PC-3 (cell line): ENCODE measurements around the gene RFC4. TPM values are rescaled to one million over a fixed set of nuclear protein-coding genes. Genes with fewer than 3 reads are reported as not detected.

Source experiments
- ATAC-seq: fragments of 200-7000 bp; cut with Tn5 transposase; 2 replicates; pipeline ENCODE4 v1.9.1; 2020; ENCODE audit warnings: mild to moderate bottlenecking, moderate library complexity
- BruUV-seq: library from RNA; stranded (reverse); fragments of 400-500 nt; replicated peaks from 2 replicates; lab custom pipeline; 2021; lab: Mats Ljungman, UMichigan
- CTCF ChIA-PET: fragments of 300-600 bp; sonication (Branson Sonifier 250); formaldehyde crosslinking; loops from one replicate; lab custom pipeline; 2022; ENCODE audit warnings: antibody characterized with exemption; lab: Charles Lee
- POLR2A ChIA-PET: fragments of 300-600 bp; sonication (Branson Sonifier 250); formaldehyde crosslinking; loops from one replicate; lab custom pipeline; 2022; ENCODE audit warnings: antibody characterized with exemption; ENCODE audit not compliant: unreplicated experiment; lab: Charles Lee
- DNase-seq: peaks from one replicate; pipeline ENCODE4 v3.0.0-alpha.2; 2015
- H2AFZ ChIP-seq: fragments of 300-600 bp; sonication (generic); 2 replicates; pipeline ENCODE4 v1.6.0; 2016; ENCODE audit warnings: antibody characterized with exemption, low read length
- H3F3A ChIP-seq: fragments of 300-600 bp; sonication (generic); one replicate; pipeline ENCODE4 v1.6.0; 2017; ENCODE audit warnings: antibody characterized with exemption, low read length, control low read depth, mild to moderate bottlenecking; ENCODE audit not compliant: unreplicated experiment
- H3K27ac ChIP-seq: fragments of 300-600 bp; sonication (generic); 2 replicates; pipeline ENCODE4 v1.5.1; 2016; ENCODE audit warnings: mild to moderate bottlenecking, low read length
- H3K27me3 ChIP-seq: fragments of 300-600 bp; sonication (generic); 2 replicates; pipeline ENCODE4 v1.6.1; 2016; ENCODE audit warnings: low read length, mixed read lengths
- H3K36me3 ChIP-seq: fragments of 300-600 bp; sonication (generic); 2 replicates; pipeline ENCODE4 v1.6.1; 2016; ENCODE audit warnings: low read depth, mixed run types, low read length, mixed read lengths
- H3K4me1 ChIP-seq: fragments of 300-600 bp; sonication (generic); 2 replicates; pipeline ENCODE4 v1.5.1; 2016; ENCODE audit warnings: low read length; ENCODE audit not compliant: insufficient read depth
- H3K4me2 ChIP-seq: fragments of 300-600 bp; sonication (generic); 2 replicates; pipeline ENCODE4 v1.6.0; 2016; ENCODE audit warnings: low read length
- H3K4me3 ChIP-seq: fragments of 300-600 bp; sonication (generic); 2 replicates; pipeline ENCODE4 v1.5.1; 2016; ENCODE audit warnings: mild to moderate bottlenecking, low read length, mixed read lengths
- H3K79me2 ChIP-seq: fragments of 300-600 bp; sonication (generic); 2 replicates; pipeline ENCODE4 v1.6.1; 2017; ENCODE audit warnings: low read length, mixed read lengths
- H3K9ac ChIP-seq: fragments of 300-600 bp; sonication (generic); 2 replicates; pipeline ENCODE4 v1.6.0; 2016; ENCODE audit warnings: mild to moderate bottlenecking, low read length
- H3K9me2 ChIP-seq: fragments of 300-600 bp; sonication (generic); replicated peaks from 2 replicates; pipeline ENCODE4 v1.6.1; 2016; ENCODE audit warnings: mixed run types, low read length, mixed read lengths
- H3K9me3 ChIP-seq: fragments of 300-600 bp; sonication (generic); 2 replicates; pipeline ENCODE4 v1.6.1; 2016; ENCODE audit warnings: low read length, mixed read lengths
- H4K20me1 ChIP-seq: fragments of 300-600 bp; sonication (generic); 2 replicates; pipeline ENCODE4 v1.6.1; 2016; ENCODE audit warnings: low read length, mixed read lengths
- CTCF ChIP-seq: fragments of 300-600 bp; sonication (generic); conservative IDR thresholded peaks from 2 replicates; pipeline ENCODE4 v1.5.1; 2017; ENCODE audit warnings: antibody characterized with exemption, low read depth, mild to moderate bottlenecking, low read length
- EZH2 ChIP-seq: fragments of 300-600 bp; sonication (generic); IDR thresholded peaks from one replicate; pipeline ENCODE4 v1.6.1; 2017; ENCODE audit warnings: antibody characterized with exemption, mild to moderate bottlenecking, low read length; ENCODE audit not compliant: unreplicated experiment
- EZH2phosphoT487 ChIP-seq: fragments of 300-600 bp; sonication (generic); IDR thresholded peaks from 2 replicates; pipeline ENCODE4 v1.6.1; 2018; ENCODE audit warnings: mild to moderate bottlenecking, antibody characterized with exemption, low read length, borderline replicate concordance
- intact Hi-C: fragments of 100-400 bp; cut with micrococcal nuclease; formaldehyde crosslinking; loops from 2 replicates; pipeline ENCODE4 v1.9.0; 2023
- total RNA-seq: library from RNA; depleted of rRNA; stranded (reverse); fragments of >200 nt; gene quantifications from 2 replicates; pipeline ENCODE4 v1.2.3, GENCODE V29; 2014

Gene RFC4
- total RNA-seq, 1 experiment from 2014 or later: 73.0 TPM

GRCh38 chr3:186841620-186842019, 35.3 kb upstream of the RFC4 start:
- TF ChIP-seq EZH2phosphoT487 (no peak), EZH2 (no peak), CTCF (no peak)
- Histone ChIP-seq H3K27me3 (peaks cover 5% of the 10 kb centered on the region; the same call in 1 of the 2 replicates), H2AFZ (no peak overlapping the region), H3K79me2 (no peaks in the 10 kb centered on the region), H3K36me3 (no peaks in the 10 kb centered on the region), H3K9me3 (no peaks in the 10 kb centered on the region), H3K27ac (no peak overlapping the region), H3K9ac (no peak overlapping the region), H3K9me2 (no peaks in the 10 kb centered on the region), H3K4me3 (no peak overlapping the region), H3F3A (no peaks in the 10 kb centered on the region), H4K20me1 (no peaks in the 10 kb centered on the region), H3K4me2 (no peak overlapping the region), H3K4me1 (no peaks in the 10 kb centered on the region)
- CTCF ChIA-PET: interaction anchor here (0.6 kb wide), 1 partner anchor 271 kb away, joined by 3 read pairs; no protein-coding TSS in a partner anchor
- intact Hi-C loops: no loop called here
- POLR2A ChIA-PET: interaction anchor here (0.7 kb wide), 1 partner anchor 88 kb away, joined by 10 read pairs; no protein-coding TSS in a partner anchor
- ATAC-seq: peak; percentile 60; the same call in 1 of the 2 replicates
- BruUV-seq: no TSS peak
- peak; percentile 43 for DNase-seq

- no peaks in the 10 kb centered on the region for H3K36me3 ChIP-seq
- H3K9me3 ChIP-seq: no peaks in the 10 kb centered on the region
- no peaks in the 10 kb centered on the region for H4K20me1 ChIP-seq
- H3K27me3 ChIP-seq: no peaks in the 10 kb centered on the region
- intact Hi-C loops: no loop called here
- no peak overlapping the region for H3K27ac ChIP-seq
- no peaks in the 10 kb centered on the region for H3F3A ChIP-seq
- POLR2A ChIA-PET: no interaction called here
- BruUV-seq: no TSS peak
- no peaks in the 10 kb centered on the region for H3K79me2 ChIP-seq
- H2AFZ ChIP-seq: no peak overlapping the region
- DNase-seq (peak; percentile 33), ATAC-seq (no peak)
- CTCF ChIA-PET: no interaction called here
- no peak overlapping the region for H3K4me2 ChIP-seq
- no peak for TF ChIP-seq EZH2
- no peak for TF ChIP-seq EZH2phosphoT487
- no peaks in the 10 kb centered on the region for H3K9me2 ChIP-seq
- no peak overlapping the region for H3K9ac ChIP-seq
- H3K4me3 ChIP-seq: no peak overlapping the region
- H3K4me1 ChIP-seq: no peaks in the 10 kb centered on the region
These were observed 33.8 kb upstream of the RFC4 start for GRCh38 chr3:186839874-186840641.

DNA sequence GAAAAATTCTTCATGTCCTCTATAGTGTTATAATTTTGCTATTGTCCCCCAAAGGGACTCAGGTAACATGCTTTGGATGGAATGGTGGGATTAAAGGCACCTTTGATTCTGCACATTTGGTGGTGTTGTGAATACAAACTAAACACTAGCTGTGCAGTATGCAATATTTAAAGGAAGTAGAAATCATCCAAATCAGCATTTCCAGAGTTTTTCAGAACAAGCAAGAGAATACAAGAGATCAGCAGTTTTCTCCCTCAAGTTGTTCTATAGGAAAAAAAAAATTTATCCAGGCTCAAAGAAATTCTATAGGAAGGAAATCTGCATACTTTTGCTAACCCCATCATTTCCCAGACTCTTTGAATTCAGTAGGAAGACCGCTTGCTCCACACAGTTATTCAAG, 26.0 kb upstream of the RFC4 start:
- intact Hi-C loops: no loop called here
- Histone ChIP-seq H3K4me3 (no peak overlapping the region), H3K27me3 (peaks cover 50% of the 10 kb centered on the region), H3K4me1 (no peaks in the 10 kb centered on the region), H3F3A (no peaks in the 10 kb centered on the region), H3K9me2 (no peaks in the 10 kb centered on the region), H4K20me1 (no peaks in the 10 kb centered on the region), H3K36me3 (no peaks in the 10 kb centered on the region), H3K79me2 (no peaks in the 10 kb centered on the region), H3K27ac (no peak overlapping the region), H2AFZ (no peak overlapping the region), H3K9ac (no peak overlapping the region), H3K9me3 (no peaks in the 10 kb centered on the region), H3K4me2 (no peak overlapping the region)
- ATAC-seq (no peak), DNase-seq (no peak)
- ChIA-PET CTCF (no interaction called here), POLR2A (no interaction called here)
- no peak for TF ChIP-seq CTCF
- no peak for TF ChIP-seq EZH2phosphoT487
- TF ChIP-seq EZH2: no peak
- BruUV-seq: no TSS peak
